ENCODE data around the gene ARID5B.

Gene ARID5B

DNA sequence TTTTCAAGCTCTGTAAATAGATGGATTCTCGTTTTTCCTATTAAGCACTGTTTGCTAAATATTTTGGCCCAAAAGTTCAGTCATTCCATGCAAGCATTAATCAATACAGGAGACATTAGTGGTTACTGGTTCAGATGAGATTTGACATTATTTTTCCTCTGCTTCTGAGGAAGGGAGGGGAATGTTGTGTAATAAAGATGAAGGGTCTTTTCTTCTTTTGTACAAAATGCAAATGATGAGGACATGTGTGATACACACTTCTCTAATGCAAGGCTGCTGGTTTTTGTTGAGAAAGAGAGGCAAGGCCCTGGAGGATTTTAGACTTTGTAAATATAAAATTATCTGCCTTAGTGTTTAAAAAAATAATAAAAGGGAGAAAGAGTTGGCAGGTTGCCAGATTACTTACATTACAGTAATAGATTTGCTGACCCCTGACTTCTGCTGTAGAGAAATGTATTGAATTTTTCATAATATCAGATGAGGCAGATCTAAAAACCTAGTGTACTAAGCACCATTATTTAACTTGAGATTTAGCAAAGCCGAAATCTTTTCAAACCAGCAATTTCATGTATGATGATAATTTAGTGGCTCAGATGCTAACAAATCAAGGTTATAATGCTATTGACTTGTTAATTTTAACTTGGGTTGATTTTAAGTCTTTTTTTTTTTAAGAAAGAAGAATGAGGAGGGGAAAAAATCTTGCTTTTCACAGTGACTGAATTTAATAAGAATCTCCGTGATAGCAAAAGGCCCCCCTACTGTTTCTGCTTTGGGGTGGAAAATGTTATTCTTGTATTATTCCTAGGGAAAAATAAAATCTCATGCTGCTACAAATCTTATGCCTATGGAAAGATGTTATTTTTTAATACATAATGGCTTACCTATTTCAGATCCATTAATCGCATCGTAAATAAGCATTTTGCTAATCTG is 180.1 kb downstream of the ARID5B start:
- FAIRE-seq = no peak
- TF ChIP-seq, protein P1, sequence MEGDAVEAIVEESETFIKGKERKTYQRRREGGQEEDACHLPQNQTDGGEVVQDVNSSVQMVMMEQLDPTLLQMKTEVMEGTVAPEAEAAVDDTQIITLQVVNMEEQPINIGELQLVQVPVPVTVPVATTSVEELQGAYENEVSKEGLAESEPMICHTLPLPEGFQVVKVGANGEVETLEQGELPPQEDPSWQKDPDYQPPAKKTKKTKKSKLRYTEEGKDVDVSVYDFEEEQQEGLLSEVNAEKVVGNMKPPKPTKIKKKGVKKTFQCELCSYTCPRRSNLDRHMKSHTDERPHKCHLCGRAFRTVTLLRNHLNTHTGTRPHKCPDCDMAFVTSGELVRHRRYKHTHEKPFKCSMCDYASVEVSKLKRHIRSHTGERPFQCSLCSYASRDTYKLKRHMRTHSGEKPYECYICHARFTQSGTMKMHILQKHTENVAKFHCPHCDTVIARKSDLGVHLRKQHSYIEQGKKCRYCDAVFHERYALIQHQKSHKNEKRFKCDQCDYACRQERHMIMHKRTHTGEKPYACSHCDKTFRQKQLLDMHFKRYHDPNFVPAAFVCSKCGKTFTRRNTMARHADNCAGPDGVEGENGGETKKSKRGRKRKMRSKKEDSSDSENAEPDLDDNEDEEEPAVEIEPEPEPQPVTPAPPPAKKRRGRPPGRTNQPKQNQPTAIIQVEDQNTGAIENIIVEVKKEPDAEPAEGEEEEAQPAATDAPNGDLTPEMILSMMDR (IDR thresholded peaks at IDR 0.05; ENCODE audit: insufficient read depth, missing control alignments) = no peak
- no peak for DNase-seq (ENCODE audit: insufficient read length, low spot score)

- no peak for FAIRE-seq
Observed at GRCh38 chr10:62082271-62082656, 180.8 kb downstream of the ARID5B start.

GRCh38 chr10:62082729-62083411 is 181.4 kb downstream of the ARID5B start:
- FAIRE-seq (no peak), DNase-seq (ENCODE audit: insufficient read length, low spot score) (no peak)
- TF ChIP-seq, protein P1 (IDR thresholded peaks at IDR 0.05; ENCODE audit: insufficient read depth, missing control alignments) = no peak

More at GRCh38 chr10:62082271-62082656, 180.8 kb downstream of the ARID5B start:
- TF ChIP-seq, protein P1 (IDR thresholded peaks at IDR 0.05; ENCODE audit: insufficient read depth, missing control alignments) = no peak
- no peak for DNase-seq (ENCODE audit: insufficient read length, low spot score)

DNA sequence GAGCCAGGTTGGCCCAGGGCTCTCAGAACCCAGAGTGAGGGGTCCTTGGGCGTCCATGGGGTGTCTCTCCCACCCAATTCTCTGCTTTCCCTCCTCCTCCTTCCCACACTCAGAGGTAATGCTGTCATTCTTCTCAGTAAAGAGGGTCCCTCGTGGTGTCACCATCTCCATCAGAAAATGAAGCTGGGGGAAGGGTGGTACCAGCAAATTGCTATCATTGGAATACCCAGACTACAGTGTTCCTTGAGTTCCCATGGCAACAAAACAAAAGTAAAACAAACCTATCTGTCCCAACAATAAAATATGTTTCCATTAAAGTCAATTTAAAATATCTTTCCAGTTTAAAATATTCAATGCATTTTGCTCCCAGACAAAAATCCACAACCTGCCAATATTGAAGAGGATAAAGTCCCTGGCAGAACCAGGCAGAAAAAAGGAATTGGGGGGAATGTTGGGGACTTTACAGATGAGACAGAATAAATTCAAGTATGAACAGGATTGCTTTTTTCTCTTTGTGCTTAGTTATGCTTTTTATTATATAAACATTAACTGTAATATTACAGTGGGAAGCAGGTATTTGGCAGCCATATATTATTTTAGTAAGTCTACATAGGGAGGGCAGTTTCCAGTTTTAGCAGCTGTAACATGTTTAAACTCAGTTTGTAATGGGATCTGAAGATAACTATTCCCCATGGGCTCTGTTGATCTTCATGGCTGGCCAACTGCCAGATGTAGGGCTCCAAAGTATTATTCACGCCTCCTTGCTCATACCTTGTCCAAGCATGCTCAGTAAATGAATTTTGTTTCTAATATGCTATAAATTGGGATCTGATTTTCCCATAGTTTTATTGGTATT is 182.1 kb downstream of the ARID5B start:
- TF ChIP-seq, protein P1 (IDR thresholded peaks at IDR 0.05; ENCODE audit: insufficient read depth, missing control alignments) = no peak
- DNase-seq (ENCODE audit: insufficient read length, low spot score) (no peak), FAIRE-seq (no peak)

- DNase-seq (ENCODE audit: insufficient read length, low spot score) (no peak), FAIRE-seq (no peak)
- TF ChIP-seq, protein P1 (IDR thresholded peaks at IDR 0.05; ENCODE audit: insufficient read depth, missing control alignments) = no peak
Observed at GRCh38 chr10:62084451-62084850, 183.0 kb downstream of the ARID5B start.

GRCh38 chr10:62085404-62085803 is 183.9 kb downstream of the ARID5B start:
- no peak for FAIRE-seq
- TF ChIP-seq, protein P1 (IDR thresholded peaks at IDR 0.05; ENCODE audit: insufficient read depth, missing control alignments) = no peak
- no peak for DNase-seq (ENCODE audit: insufficient read length, low spot score)

Data from D721Med (cell line).